Neuron (in vitro differentiated cells): ENCODE data around the gene NECTIN1.

Experiments used
- H2AFZ ChIP-seq: one replicate; pipeline ENCODE4 v1.6.1; 2013; ENCODE audit warnings: low read depth, mild to moderate bottlenecking, inconsistent platforms, low read length, moderate library complexity
- H3K27me3 ChIP-seq: one replicate; pipeline ENCODE4 v1.6.1; 2013; ENCODE audit warnings: low read length; ENCODE audit not compliant: insufficient read depth
- H3K36me3 ChIP-seq: one replicate; pipeline ENCODE4 v1.6.1; 2013; ENCODE audit warnings: low read length; ENCODE audit not compliant: insufficient read depth
- H3K4me1 ChIP-seq: one replicate; pipeline ENCODE4 v1.6.1; 2013; ENCODE audit warnings: low read length; ENCODE audit not compliant: insufficient read depth
- H3K4me3 ChIP-seq: 2 replicates; pipeline ENCODE4 v1.5.1; 2013; ENCODE audit warnings: mild to moderate bottlenecking, low read length, moderate library complexity
- H3K9me3 ChIP-seq: one replicate; pipeline ENCODE4 v1.6.1; 2013; ENCODE audit warnings: low read length

NECTIN1 gene

DNA sequence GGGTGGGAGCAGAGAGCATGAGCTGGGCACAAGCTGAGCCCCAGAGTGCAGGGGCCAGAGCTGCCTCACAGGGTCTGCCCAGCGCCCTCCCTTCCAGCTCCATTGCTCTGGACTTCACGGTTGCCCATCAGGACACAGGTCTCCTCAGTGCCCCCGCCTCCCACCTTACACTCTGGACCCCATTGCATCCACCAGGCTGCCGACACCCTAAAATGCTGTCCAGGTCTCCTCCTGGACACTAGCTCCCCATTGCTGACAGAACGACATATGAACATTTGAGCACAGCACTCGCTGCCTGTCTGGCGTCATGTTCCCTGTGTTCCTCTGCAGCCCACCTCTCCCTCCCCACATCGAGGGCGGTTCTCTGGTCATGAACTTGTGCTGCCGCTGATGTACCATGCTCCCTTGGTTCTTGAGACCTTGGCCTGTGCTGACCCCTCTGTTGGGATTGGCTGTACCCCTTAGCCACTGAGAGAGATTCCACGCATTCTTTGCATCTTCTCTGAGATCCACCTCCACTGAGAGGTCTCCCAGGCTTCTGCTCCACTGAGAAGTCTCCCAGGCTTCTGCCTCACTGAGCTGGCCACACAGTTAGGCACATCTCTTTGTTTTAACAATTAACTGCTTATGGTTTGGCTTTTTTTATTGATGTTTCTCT lies 34.2 kb upstream of the NECTIN1 start:
- no peaks in the 10 kb centered on the region for H3K4me1 ChIP-seq
- no peaks in the 10 kb centered on the region for H3K36me3 ChIP-seq
- no peak overlapping the region for H2AFZ ChIP-seq
- no peak overlapping the region for H3K4me3 ChIP-seq
- no peaks in the 10 kb centered on the region for H3K9me3 ChIP-seq
- H3K27me3 ChIP-seq: peaks cover 5% of the 10 kb centered on the region

DNA sequence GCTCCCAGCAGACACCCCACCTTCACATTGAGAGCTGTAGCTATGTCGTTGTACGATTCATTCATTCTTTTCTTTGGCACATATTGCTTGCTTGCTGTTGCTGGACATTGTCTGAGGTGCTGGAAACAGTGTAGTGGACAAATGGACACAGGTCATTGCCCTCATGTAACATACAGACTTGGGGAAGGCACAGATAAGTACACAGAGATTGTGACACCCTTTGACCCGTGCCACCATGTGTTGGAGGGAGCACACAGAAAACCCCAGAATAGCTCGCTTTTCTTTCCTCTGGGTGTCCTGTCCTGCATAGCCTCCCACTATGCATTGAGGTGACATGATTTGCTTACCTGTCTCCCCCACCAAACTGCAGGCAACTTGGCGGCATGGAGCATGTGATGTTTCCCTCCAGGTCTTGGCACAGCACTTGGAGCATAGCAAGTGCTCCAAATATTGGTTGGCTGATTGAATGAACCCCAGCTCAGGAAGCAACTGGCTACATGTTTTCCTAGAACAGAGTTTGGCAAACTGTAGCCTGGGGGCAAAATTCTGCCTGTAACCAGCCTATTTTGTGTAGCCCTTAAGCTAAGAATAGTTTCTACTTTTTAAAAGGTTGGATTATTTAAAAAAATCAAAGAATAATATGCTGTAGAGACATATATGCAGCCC lies 30.9 kb upstream of the NECTIN1 start:
- H2AFZ ChIP-seq: no peak overlapping the region
- H3K4me1 ChIP-seq: no peaks in the 10 kb centered on the region
- no peaks in the 10 kb centered on the region for H3K9me3 ChIP-seq
- H3K4me3 ChIP-seq: no peak overlapping the region
- H3K36me3 ChIP-seq: no peaks in the 10 kb centered on the region
- H3K27me3 ChIP-seq: peaks cover 19% of the 10 kb centered on the region

DNA sequence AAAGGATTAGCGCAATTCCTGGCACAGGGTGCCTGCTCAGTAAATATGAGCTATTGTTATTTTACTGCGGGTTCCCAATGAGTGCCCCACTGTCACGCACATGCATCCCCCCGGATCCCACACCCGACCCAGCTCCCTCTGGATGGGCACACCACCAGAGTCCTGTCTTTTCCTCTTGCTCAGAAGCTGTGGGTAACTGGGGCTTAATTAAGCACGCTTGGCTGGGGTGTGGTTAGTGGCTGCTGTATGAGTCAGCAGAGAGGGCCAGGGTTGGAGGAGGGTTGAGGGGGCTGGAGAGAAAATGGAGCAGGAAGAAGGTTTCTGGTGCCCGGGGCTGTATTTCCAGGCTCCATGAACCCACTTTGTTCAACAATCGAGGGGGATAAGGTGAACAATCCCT lies 30.3 kb upstream of the NECTIN1 start:
- Histone ChIP-seq H3K27me3 (peaks cover 24% of the 10 kb centered on the region), H3K4me3 (no peak overlapping the region), H3K36me3 (no peaks in the 10 kb centered on the region), H3K4me1 (no peaks in the 10 kb centered on the region), H3K9me3 (no peaks in the 10 kb centered on the region), H2AFZ (no peak overlapping the region)

DNA sequence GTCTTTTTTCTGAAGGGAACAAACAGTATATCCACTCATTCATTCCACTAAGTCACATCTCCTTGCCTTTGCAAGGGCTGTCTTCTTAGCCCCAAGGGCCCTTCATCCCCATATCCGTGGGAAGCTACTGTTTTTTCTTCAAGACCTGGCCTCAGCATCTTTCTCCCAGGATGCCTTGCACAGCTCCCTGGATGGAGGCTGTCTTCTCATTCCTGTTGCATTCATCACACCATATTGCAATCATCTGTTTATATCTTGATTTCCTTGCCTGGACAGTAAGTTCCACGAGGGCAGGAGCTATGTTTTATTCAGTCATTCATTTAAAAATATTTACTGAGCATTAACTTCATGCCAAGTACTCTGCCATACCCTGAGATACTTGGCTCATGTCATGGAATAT lies 29.3 kb upstream of the NECTIN1 start:
- H3K4me3 ChIP-seq: no peak overlapping the region
- H3K27me3 ChIP-seq: peaks cover 33% of the 10 kb centered on the region
- no peaks in the 10 kb centered on the region for H3K9me3 ChIP-seq

DNA sequence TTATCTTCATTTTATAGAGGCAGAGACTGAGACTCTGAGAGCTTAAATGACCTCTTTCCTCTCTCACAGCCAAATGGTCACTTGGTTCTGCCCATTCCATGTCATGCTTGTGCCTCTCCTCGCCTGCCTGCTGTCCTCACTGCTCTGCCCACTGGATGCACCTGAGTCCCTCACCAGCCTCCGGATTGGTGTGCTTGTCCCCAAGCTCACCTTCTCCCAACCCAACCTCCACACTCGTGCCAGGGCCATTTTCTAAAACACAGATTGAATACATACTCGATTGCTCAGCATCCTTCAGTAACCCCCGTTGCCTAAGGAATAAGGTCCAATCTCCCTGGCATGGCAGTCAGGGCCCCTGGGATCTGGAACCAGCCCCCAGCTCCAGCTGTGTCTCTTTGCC lies 28.4 kb upstream of the NECTIN1 start:
- H3K4me3 ChIP-seq: no peak overlapping the region
- H3K9me3 ChIP-seq: no peaks in the 10 kb centered on the region
- H3K27me3 ChIP-seq: peaks cover 40% of the 10 kb centered on the region
- no peak overlapping the region for H2AFZ ChIP-seq
- H3K4me1 ChIP-seq: no peaks in the 10 kb centered on the region
- no peaks in the 10 kb centered on the region for H3K36me3 ChIP-seq

More for the DNA sequence above, 29.3 kb upstream of the NECTIN1 start:
- no peaks in the 10 kb centered on the region for H3K4me1 ChIP-seq
- H3K36me3 ChIP-seq: no peaks in the 10 kb centered on the region
- no peak overlapping the region for H2AFZ ChIP-seq

DNA sequence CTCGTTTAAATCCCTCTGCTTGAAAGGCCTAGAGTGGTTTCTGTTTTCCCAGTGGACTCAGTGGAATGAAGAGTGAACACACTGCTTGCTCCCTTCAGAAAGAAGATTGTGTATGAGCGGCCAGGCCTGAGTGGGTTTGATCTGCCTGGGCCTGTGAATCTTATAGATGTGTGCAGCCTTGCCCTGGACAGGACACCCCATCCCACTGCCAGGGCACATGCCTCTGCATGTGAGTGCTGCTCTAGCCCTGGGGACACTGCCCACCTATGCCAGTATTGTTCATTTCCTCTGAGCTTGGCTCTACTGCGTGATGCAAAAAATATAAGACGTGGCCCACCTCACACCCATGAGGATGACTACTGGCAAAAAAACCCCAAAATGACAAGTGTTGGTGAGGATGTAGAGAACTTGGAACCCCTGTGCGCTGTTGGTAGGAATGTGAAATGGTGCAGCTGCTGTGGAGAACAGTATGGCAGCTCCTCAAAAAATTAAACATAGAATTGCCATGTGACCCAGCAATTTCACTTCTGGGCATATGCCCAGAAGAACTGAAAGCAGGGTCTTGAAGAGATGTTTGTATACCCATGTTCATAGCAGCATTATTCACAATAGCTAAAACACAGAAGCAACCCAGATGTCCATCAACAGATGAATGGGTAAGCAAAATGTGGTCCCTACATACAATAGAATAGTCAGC lies 27.3 kb upstream of the NECTIN1 start:
- no peak overlapping the region for H3K4me3 ChIP-seq
- no peak overlapping the region for H2AFZ ChIP-seq
- peaks cover 46% of the 10 kb centered on the region for H3K27me3 ChIP-seq
- H3K9me3 ChIP-seq: no peaks in the 10 kb centered on the region
- no peaks in the 10 kb centered on the region for H3K36me3 ChIP-seq
- no peaks in the 10 kb centered on the region for H3K4me1 ChIP-seq

DNA sequence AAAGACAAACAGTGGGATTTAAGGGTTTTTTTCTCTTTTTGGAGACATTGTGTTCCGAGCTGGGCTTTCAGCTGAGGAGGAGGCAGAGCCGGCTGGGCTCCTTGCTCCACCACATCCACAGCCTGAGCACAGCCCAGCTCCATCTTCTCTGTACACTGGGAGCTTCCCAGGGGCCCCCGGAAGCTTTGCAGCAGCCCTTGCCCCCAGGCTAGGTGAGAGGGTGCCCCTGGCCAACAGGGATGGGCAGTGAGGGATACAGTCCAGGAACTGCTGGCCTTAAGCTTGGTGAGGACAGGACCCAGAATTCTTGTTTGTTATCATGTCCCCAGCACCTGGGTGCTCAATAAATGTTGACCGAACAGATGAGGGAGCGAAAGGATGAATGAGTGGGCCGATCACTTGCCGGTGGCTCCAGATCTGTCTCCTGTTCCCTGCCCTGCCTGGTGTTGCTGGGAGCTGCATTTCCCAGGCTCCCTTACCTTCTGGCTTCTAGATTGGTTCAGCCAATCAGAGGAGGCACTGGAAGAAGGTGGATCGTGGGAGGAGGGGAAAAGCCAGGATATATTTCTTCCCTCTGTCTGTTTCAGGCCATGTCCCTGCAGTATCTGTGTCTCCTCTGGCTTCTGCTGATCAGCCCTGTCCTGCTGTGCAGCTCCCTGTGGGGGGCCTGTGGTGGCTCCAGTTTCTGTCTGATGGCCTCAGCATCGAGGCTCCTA lies 26.5 kb upstream of the NECTIN1 start:
- Histone ChIP-seq H3K9me3 (no peaks in the 10 kb centered on the region), H3K4me3 (no peak overlapping the region), H3K4me1 (no peaks in the 10 kb centered on the region), H2AFZ (no peak overlapping the region), H3K27me3 (peaks cover 46% of the 10 kb centered on the region), H3K36me3 (no peaks in the 10 kb centered on the region)

DNA sequence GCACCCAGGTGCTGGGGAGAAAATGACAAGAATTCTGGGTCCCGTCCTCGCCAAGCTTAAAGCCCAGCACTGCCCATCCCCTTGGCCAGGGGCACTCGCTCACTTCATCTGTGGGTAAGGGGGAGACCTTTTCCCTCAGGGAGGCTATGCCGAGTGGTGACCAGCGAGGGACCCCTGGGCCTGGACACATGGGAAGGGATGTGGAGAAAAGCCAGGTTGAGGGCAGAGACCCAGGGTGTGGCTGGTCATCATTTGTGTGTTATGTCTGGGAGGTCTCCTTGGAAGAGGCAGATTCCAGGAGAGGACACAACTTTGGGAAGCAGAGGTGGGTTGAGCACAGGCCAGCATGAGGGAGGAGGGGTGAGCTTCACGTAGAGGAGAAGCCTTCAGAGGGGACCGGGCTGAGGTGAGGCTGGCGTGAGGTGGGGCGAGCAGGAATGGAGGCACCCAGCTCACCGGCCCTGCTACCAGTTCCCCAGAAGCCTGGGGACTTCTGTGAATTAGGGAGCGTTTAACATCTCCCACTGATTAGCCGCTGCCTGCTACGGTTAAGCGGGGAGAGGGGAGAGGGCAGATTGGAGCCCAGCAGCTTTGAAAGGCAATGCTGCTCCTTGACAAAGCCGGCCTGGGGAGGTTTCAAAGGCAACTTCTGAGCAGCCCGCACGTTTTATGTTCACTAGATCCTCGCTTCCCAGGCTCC lies 25.8 kb upstream of the NECTIN1 start:
- Histone ChIP-seq H3K4me3 (no peak overlapping the region), H3K36me3 (no peaks in the 10 kb centered on the region), H3K4me1 (no peaks in the 10 kb centered on the region), H3K9me3 (no peaks in the 10 kb centered on the region), H3K27me3 (peaks cover 48% of the 10 kb centered on the region), H2AFZ (no peak overlapping the region)

DNA sequence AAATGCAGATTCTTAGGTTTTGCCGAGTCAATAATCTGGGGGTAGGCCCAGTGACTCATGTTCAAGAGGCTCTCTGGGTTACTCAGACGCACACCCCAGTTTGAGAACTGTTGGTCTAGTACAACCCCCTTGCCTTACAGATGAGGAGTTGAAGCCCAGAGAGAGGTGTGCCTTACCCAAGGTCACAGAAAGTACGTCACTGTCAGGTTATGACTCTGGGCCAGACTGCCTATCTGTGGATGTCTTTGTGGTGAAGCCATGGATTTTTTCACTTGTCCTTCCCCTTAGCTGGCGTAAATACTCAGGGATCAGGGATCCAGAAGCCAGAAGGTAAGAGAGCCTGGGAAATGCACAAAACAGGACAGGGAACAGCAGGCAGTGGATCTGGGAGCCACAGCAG lies 25.2 kb upstream of the NECTIN1 start:
- Histone ChIP-seq H3K9me3 (no peaks in the 10 kb centered on the region), H3K36me3 (no peaks in the 10 kb centered on the region), H2AFZ (no peak overlapping the region), H3K4me3 (no peak overlapping the region), H3K4me1 (no peaks in the 10 kb centered on the region), H3K27me3 (peaks cover 45% of the 10 kb centered on the region)

DNA sequence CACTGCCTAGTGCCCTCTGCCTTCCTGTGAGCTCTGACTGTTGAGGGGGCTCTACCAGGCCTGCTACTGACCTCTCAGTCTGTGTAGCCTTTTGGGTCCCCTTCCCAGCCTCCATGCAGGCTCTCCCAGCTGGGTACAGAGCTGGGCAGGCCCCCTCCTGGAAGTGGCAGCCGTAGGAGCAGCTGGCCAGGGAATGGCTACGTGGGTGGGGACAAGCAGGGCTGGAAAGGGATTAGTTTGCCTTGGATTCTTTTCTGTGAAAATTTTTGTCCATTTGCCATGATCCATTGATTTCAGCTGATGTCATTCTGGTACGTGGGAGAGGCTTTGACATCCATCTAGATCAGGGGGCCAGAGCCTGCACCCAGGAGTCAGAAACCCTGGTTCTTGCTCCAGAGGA lies 23.9 kb upstream of the NECTIN1 start:
- H3K36me3 ChIP-seq: no peaks in the 10 kb centered on the region
- H3K4me3 ChIP-seq: no peak overlapping the region
- peaks cover 48% of the 10 kb centered on the region for H3K27me3 ChIP-seq

DNA sequence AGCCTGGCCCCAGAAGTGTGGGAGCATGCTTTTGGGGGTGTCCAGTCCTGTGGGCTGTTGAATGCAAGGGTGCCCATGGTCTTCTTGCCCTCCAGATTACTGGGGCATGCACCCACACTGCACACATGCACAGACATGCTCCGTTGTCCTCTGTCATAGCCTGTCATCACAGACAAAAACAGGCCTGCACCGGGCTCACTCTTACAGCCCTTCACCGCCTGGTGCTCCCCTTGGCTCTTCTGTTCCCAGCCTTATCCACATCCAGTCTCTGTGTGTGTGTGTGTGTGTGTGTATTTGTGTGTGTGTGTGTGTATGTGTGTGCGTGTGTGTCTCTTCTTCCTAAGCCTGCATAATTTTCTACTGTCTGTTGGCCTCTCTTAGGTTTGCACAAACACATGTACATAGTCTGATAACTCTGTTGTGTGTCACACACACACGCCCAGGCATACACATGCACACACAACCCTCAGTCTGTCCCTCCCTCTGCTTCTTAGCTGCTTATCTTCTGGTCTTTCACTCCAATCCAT lies 23.4 kb upstream of the NECTIN1 start:
- Histone ChIP-seq H3K27me3 (peaks cover 50% of the 10 kb centered on the region), H2AFZ (no peak overlapping the region), H3K4me1 (no peaks in the 10 kb centered on the region), H3K4me3 (no peak overlapping the region), H3K9me3 (no peaks in the 10 kb centered on the region), H3K36me3 (no peaks in the 10 kb centered on the region)

More for the DNA sequence above, 23.9 kb upstream of the NECTIN1 start:
- H2AFZ ChIP-seq: no peak overlapping the region
- H3K9me3 ChIP-seq: no peaks in the 10 kb centered on the region
- no peaks in the 10 kb centered on the region for H3K4me1 ChIP-seq

DNA sequence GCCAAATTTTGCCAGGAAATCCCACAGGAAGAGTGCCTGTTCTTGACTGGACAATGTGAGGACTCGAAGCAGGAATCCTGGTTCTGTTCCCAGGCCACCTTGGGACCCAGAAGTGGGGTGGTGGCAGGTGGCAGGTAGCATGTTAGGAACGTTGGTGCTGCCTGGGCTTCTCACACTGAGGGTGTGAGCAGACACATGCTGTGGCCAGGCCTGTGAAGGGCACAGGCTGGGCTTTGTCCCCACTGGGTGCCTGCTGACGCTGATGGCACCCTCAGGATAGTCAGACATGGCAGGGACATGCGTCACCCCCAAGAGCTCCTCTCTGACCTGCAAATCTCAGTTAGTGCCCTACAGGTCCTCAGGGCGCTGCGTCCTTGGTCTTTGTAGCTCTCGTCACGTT lies 21.1 kb upstream of the NECTIN1 start:
- Histone ChIP-seq H3K9me3 (no peaks in the 10 kb centered on the region), H2AFZ (no peak overlapping the region), H3K27me3 (peaks cover 52% of the 10 kb centered on the region), H3K36me3 (no peaks in the 10 kb centered on the region), H3K4me3 (no peak overlapping the region), H3K4me1 (no peaks in the 10 kb centered on the region)
